Neural crest cell (in vitro differentiated cells): Measurements from ENCODE around the gene CARMIL1. TPM values are rescaled to one million over a fixed set of nuclear protein-coding genes. Genes with fewer than 3 reads are reported as not detected.

Source experiments
- DNase-seq: peaks from one replicate; pipeline ENCODE4 v3.0.0; 2021; ENCODE audit warnings: low read depth, mixed read lengths, low spot score
- H3K27ac Mint-ChIP-seq: one replicate; pipeline ENCODE4 v1.8.0; 2021; ENCODE audit warnings: mild to moderate bottlenecking, mixed read lengths; ENCODE audit not compliant: unreplicated experiment
- H3K27me3 Mint-ChIP-seq: 2 replicates; pipeline ENCODE4 v1.8.0; 2021; ENCODE audit warnings: low read depth, mild to moderate bottlenecking, mixed read lengths
- H3K36me3 Mint-ChIP-seq: 2 replicates; pipeline ENCODE4 v1.8.0; 2021; ENCODE audit warnings: low read depth, mild to moderate bottlenecking, mixed read lengths
- H3K4me1 Mint-ChIP-seq: 2 replicates; pipeline ENCODE4 v1.8.0; 2021; ENCODE audit warnings: mixed read lengths
- H3K4me3 Mint-ChIP-seq: one replicate; pipeline ENCODE4 v1.8.0; 2021; ENCODE audit warnings: mild to moderate bottlenecking, mixed read lengths
- H3K9me3 Mint-ChIP-seq: 2 replicates; pipeline ENCODE4 v1.8.0; 2021; ENCODE audit warnings: mixed read lengths
- CTCF ChIP-seq: fragments of 200-600 bp; sonication (generic); conservative IDR thresholded peaks from 2 replicates; pipeline ENCODE4 v1.5.0; 2021; ENCODE audit warnings: antibody characterized with exemption, mild to moderate bottlenecking
- total RNA-seq: library from RNA; stranded (reverse); gene quantifications from 2 replicates; pipeline ENCODE4 v1.2.1, GENCODE V29; 2021

The CARMIL1 gene
- total RNA-seq, 1 donor from 2014 or later = 4.5 TPM

GRCh38 chr6:25239059-25239458, 40.1 kb upstream of the CARMIL1 start:
- H3K9me3 Mint-ChIP-seq = peaks cover 6% of the 10 kb centered on the region
- no peaks in the 10 kb centered on the region for H3K36me3 Mint-ChIP-seq
- no peak overlapping the region for H3K4me3 Mint-ChIP-seq
- TF ChIP-seq CTCF = no peak
- no peaks in the 10 kb centered on the region for H3K27me3 Mint-ChIP-seq
- H3K4me1 Mint-ChIP-seq = no peaks in the 10 kb centered on the region
- DNase-seq = no peak
- H3K27ac Mint-ChIP-seq = no peak overlapping the region

GRCh38 chr6:25239498-25239897, 39.7 kb upstream of the CARMIL1 start:
- DNase-seq = no peak
- Mint-ChIP-seq H3K4me3 (no peak overlapping the region), H3K36me3 (no peaks in the 10 kb centered on the region), H3K27me3 (no peaks in the 10 kb centered on the region), H3K9me3 (peaks cover 8% of the 10 kb centered on the region), H3K4me1 (no peaks in the 10 kb centered on the region), H3K27ac (no peak overlapping the region)
- no peak for TF ChIP-seq CTCF

GRCh38 chr6:25242567-25242966, 36.6 kb upstream of the CARMIL1 start:
- no peak overlapping the region for H3K27ac Mint-ChIP-seq
- H3K4me1 Mint-ChIP-seq = no peaks in the 10 kb centered on the region
- TF ChIP-seq CTCF = no peak
- H3K4me3 Mint-ChIP-seq = no peak overlapping the region
- H3K9me3 Mint-ChIP-seq = peaks cover 10% of the 10 kb centered on the region
- H3K36me3 Mint-ChIP-seq = no peaks in the 10 kb centered on the region
- no peaks in the 10 kb centered on the region for H3K27me3 Mint-ChIP-seq
- no peak for DNase-seq

GRCh38 chr6:25244865-25245264, 34.3 kb upstream of the CARMIL1 start:
- H3K4me1 Mint-ChIP-seq = no peaks in the 10 kb centered on the region
- TF ChIP-seq CTCF = no peak
- no peak overlapping the region for H3K27ac Mint-ChIP-seq
- H3K27me3 Mint-ChIP-seq = no peaks in the 10 kb centered on the region
- H3K4me3 Mint-ChIP-seq = no peak overlapping the region
- no peaks in the 10 kb centered on the region for H3K36me3 Mint-ChIP-seq
- DNase-seq = no peak
- peaks cover 10% of the 10 kb centered on the region for H3K9me3 Mint-ChIP-seq

- Mint-ChIP-seq H3K27ac (no peak overlapping the region), H3K36me3 (no peaks in the 10 kb centered on the region), H3K4me3 (no peak overlapping the region), H3K9me3 (peaks cover 4% of the 10 kb centered on the region), H3K4me1 (no peaks in the 10 kb centered on the region), H3K27me3 (peaks cover 2% of the 10 kb centered on the region)
- TF ChIP-seq CTCF = no peak
- no peak for DNase-seq
Observed at GRCh38 chr6:25248123-25248522, 31.1 kb upstream of the CARMIL1 start.

- Mint-ChIP-seq H3K27me3 (peaks cover 2% of the 10 kb centered on the region), H3K4me3 (no peak overlapping the region), H3K4me1 (no peaks in the 10 kb centered on the region), H3K9me3 (peaks cover 4% of the 10 kb centered on the region), H3K27ac (no peak overlapping the region), H3K36me3 (no peaks in the 10 kb centered on the region)
- DNase-seq = no peak
- TF ChIP-seq CTCF = no peak
Observed at GRCh38 chr6:25249133-25249532, 30.0 kb upstream of the CARMIL1 start.
